GM12892 (cell line): ENCODE data around the gene AAK1. TPM values are rescaled to one million over a fixed set of nuclear protein-coding genes. Genes with fewer than 3 reads are reported as not detected.

Experiments used
- DNase-seq: peaks from one replicate; pipeline ENCODE4 v3.0.0; 2011; ENCODE audit not compliant: insufficient read length
- FAIRE-seq: peaks from 2 replicates; lab custom pipeline; 2011; peaks lifted over from hg19 to GRCh38; lab: Jason Lieb, UNC
- POLR2A ChIP-seq: IDR thresholded peaks from 2 replicates; pipeline ENCODE4 v1.6.1; 2011; ENCODE audit warnings: low read depth, low read length, control low read depth
- POLR2AphosphoS5 ChIP-seq: IDR thresholded peaks from 2 replicates; pipeline ENCODE4 v1.6.1; 2011; ENCODE audit warnings: low read depth, low read length, control low read depth
- TAF1 ChIP-seq: IDR thresholded peaks from 2 replicates; pipeline ENCODE4 v1.6.1; 2011; ENCODE audit warnings: low read depth, mild to moderate bottlenecking, control low read depth, low read length, borderline replicate concordance
- polyA plus RNA-seq: library from polyadenylated mRNA; unstranded; fragments of >200 nt; gene quantifications from one replicate; pipeline ENCODE4 v1.2.1, GENCODE V29; 2012; ENCODE audit warnings: missing spikeins, inconsistent platforms; ENCODE audit not compliant: missing spikeins

The AAK1 gene
- 8.8 TPM for polyA plus RNA-seq

DNA sequence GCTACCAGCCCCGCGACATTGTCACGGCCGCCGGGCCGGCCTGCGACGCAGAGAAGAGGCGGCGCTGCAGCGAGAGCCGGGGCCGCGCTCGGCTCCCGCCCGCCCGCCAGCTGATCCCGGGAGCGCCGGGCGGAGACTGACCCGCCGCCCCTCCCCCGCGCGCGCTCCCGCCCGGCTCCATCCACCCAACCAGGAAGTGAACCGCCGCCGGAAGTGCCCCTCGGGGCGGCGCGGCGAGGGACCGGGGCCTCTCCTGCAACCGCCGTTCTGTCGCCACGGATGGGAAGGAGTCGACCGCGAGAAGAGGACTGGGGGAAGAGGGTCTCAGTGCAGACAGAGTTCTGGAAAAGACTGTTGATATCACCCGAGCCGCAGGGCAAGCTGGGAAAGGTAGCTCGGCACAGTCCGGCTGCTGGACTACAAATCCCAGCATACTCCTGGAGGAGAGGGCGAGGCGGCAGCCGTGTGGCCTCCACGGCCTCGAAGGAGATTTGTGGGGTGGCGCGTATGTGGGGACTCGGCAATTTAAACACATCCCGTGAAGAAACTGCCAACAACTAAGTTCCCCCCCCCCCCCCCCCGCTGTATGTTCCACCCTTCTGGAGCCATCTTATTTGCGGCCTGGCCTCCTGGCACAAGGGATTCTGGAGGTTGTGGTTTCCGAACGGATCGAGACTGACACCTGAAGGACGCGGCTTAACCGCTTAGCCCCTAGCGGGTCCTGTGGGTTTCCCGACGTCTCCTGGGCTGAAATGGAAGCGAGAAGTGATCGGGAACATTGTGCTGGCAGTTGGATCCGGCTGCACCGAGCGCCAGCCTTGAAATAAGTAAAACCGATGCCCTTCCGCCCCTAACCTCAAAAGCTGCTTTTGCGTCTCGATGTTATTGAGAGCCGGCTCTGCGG lies at the start of gene AAK1:
TSS of gene AAK1 (minus strand) at position 138 of the 904 bp plus-strand sequence. CDS start 699 bp downstream, outside the sequence.
- FAIRE-seq (peak; percentile 84), DNase-seq (peak; percentile 75)
- peak; percentile 76; the same call in 1 of the 2 replicates for TF ChIP-seq POLR2A
- TF ChIP-seq TAF1: peak; percentile 67; the same call in 1 of the 2 replicates
- 0 out of 2 replicates have a peak, but pooled peaks have one; percentile 47 for TF ChIP-seq POLR2AphosphoS5

DNA sequence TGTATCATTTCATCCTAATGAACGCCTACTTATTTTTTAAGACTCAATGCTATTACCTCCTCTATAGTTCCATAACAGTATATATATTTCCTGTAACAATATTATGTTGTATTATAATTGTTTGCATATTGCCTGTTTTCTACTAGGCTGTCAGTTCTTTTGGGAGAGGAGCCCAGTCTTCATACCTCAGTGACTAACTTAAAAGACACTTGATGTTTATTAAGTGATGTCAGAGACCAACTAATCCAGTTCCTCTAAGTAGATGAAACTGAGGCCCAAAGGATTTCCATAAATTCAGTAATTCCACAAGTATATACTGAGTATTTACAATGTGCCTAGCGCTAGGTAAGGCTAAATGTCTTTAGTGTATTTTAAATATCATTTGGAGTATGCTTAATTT lies 48.9 kb upstream of the AAK1 start:
- no peak for DNase-seq
- FAIRE-seq: no peak

DNA sequence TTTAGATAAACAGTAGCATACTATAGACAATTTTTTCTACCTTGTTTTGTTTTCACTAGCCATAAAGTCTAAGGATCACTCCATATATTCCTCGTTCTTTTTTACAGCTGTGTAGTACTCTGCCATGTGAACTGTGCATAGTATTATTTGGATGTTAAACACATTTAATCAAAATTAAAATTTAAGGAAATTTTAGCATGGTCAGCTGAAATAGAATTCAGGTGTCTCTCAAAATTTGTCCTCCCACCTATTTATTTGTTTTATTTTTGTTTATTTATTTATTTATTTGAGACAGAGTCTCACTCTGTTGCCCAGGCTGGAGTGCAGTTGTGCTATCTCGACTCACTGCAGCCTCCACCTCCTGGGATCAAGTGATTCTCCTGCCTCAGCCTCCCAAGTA lies 46.4 kb upstream of the AAK1 start:
- no peak for FAIRE-seq
- TF ChIP-seq POLR2AphosphoS5: no peak
- TF ChIP-seq POLR2A: no peak
- TF ChIP-seq TAF1: no peak
- DNase-seq: no peak

More for the DNA sequence above, 48.9 kb upstream of the AAK1 start:
- TF ChIP-seq POLR2AphosphoS5 (no peak), TAF1 (no peak), POLR2A (no peak)

DNA sequence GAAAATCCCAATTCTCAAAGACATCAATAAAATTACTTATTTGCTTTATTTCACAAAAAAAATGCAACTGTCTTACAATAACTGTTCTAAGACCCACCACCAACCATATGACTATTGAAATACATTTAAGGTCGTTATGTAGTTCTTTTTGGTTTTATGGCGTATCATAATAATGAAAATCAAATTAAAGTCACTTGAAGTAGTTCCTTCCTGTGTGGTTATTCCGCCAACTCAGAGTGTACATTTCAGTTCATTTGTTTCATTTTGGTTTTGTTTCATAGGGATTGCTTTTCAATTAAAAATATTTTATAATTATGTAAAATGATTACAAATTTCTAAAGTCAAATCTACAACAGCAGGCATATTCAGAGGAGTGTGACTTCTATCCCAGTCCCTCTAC lies 45.9 kb upstream of the AAK1 start:
- no peak for DNase-seq
- no peak for FAIRE-seq
- TF ChIP-seq TAF1: no peak
- no peak for TF ChIP-seq POLR2A
- no peak for TF ChIP-seq POLR2AphosphoS5

DNA sequence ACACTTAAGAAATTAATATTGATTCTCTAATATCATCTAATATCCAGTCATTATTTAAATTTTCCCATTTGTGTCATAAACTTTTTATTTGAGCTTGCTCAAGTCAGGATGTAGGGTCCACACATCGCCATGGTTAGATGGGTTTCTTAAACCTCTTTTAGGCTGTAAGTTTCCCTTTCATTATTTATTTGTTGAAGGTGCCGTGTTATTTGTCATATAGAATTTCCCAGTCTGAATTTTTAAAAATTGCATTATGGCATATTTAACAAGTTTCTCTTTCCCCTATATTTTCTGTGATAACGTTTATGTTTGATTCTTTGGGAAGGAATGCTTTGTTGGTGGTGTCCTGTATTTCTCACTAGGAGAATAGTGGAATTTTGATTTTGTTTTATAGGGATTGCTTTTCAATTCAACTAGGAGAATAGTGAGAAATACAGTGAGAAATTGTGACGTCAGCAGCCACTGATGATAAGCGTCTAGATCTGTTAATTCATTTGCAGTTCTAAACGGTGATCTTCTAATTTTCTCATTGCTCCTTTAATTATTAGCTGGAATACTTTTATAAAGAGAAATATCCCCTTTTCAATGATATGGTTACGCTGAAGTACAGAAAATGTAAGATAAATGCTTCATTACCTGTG lies 44.6 kb upstream of the AAK1 start:
- FAIRE-seq: no peak
- no peak for DNase-seq
- TF ChIP-seq POLR2AphosphoS5 (no peak), POLR2A (no peak), TAF1 (no peak)

DNA sequence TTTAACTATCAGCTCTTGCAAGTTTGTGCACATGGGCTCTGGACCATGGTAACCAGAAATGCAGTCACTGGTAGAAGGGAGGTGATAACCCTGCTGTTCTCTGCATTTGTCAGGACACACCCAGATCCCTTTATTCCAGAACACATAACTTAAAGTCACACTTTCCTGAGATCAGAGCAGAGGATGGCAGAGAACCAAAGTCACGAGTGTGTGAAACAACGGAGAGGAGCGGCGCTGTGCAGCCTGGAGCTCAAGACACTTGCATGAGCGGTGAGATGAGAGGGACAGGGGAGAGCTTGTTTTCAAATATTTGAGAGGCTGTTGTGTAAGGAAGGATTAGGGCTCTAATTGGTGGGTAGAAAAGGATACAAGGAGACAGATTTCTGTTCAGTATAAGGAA lies 43.3 kb upstream of the AAK1 start:
- FAIRE-seq: no peak
- TF ChIP-seq POLR2AphosphoS5: no peak
- no peak for TF ChIP-seq POLR2A
- no peak for TF ChIP-seq TAF1
- DNase-seq: no peak

DNA sequence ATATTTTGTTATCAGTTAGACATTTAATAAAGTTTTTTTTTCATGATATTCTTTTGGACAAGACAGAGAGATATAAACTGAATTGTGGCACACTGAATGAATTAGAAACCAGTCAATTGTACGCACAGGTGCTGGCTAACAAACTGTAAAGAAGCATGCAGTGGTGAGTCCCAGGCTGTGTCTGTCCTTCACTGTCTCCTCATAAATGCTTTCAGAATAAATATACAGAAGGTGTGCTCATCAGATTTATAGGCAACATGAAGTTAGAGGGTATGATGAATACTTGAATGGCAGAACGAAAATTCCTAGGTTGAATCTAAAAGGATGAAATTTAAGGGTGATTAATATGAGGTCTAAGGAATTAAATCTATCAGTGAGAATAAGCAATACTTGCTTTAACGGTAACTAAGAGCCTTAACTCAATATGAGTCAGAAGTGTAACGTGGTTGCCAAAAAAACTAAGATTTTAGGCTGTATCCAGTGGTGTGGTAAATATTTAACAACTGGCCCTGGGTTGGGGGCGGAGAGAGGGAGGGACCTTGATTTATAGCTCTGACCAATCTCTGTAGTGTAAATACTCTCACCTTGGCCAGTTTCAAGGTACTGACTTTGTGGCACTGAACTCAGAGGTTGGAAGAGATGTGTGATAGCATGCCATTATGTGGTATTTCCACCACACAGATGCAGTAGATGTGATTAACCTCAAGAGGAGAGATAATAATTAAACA lies 41.9 kb upstream of the AAK1 start:
- no peak for TF ChIP-seq TAF1
- no peak for TF ChIP-seq POLR2AphosphoS5
- no peak for TF ChIP-seq POLR2A
- FAIRE-seq (no peak), DNase-seq (no peak)

DNA sequence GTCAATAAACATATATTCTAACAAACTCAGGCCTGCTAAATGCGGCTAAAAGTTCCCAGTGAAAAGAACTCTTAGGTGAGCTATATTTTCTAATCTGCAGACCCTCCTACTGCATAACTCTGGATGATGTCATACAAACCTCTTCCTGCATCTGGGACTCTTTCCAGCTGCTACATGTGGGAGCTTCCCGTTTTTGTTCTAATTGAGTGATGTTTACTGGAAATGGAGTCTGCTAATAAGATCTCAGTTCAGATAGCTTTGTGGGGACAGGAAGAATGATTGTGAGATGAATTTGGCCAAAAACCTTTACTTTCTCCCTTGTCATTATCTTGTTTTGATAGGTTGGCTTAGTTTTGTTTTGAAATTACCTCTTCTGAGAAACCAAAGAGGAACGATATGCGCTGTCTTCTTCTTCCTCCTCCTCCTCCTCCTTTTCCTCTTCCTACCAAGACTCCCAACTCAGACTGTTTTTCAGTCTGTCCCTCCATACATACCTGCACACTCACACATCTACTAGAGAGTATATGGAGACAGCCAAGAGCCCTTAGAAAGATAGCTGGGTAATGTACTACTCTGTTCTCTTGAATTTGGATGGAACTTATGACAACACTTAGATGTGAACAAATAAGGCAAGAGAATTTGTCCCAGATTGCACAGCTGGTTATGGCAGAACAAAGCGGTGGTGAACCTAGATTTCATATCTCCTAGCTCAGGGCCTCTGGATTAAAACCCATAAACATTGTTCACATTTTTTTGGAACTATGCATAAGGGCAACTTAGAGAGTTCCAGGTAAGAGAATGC lies 39.8 kb upstream of the AAK1 start:
- TF ChIP-seq POLR2AphosphoS5: no peak
- TF ChIP-seq TAF1: no peak
- TF ChIP-seq POLR2A: no peak
- FAIRE-seq (no peak), DNase-seq (no peak)

DNA sequence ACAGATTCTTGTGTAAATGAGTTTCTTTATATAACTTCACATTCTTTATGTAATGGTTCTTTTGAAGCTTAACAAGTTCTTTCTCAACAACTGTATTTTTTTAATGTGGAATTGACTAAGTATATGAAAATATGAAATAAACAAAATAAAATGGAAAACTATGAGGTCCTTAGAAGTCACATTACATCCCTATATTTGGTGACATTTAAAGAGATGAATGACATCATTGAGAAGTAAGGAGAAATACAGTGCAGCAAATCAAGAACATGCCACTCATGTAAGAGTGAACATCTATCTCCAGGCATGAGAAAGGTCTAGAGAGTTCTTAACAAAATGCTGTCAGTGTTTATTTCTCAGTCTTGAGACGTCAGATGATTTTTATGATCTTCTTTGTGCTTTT lies 39.0 kb upstream of the AAK1 start:
- DNase-seq (no peak), FAIRE-seq (no peak)
- TF ChIP-seq POLR2A (no peak), TAF1 (no peak), POLR2AphosphoS5 (no peak)

DNA sequence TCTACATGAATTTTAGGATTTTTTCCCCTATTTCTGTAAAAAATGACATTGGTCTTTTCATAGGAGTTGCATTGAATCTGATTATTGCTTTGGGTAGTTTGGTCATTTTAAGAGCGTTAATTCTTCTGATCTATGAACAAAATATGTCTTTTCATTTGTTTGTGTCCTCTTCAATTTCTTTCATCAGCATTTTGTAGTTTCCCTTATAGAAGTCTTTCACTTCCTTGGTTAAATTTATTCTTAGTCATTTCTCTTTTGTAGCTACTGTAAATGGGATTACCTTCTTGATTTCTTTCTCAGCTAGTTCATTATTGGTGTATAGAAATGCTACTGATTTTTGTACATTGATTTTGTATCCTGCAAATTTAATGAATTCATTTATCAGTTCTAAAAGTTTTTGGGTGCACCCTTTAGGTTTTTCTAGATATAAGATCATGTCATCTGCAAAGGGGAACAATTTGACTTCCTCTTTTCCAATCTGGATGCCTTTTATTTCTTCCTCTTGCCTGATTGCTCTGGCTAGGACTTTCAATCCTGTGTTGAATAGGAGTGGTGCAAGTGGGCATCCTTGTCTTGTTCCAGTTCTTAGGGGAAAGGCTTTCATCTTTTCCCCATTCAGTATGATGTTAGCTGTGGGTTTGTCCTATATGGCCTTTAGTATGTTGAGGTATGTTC lies 36.6 kb upstream of the AAK1 start:
- FAIRE-seq (no peak), DNase-seq (no peak)
- TF ChIP-seq POLR2A (no peak), POLR2AphosphoS5 (no peak), TAF1 (no peak)
